DOHH2 (cell line): ENCODE data around the gene RUVBL2.

Experiments used
- EZH2phosphoT487 ChIP-seq: fragments of 200-600 bp; sonication (generic); IDR thresholded peaks from 2 replicates; pipeline ENCODE4 v1.6.1; 2017; ENCODE audit warnings: borderline replicate concordance, mild to moderate bottlenecking, antibody characterized with exemption, low read length, moderate library complexity, mixed read lengths
- TF ChIP-seq, protein P1 (sequence below): fragments of 200-600 bp; sonication (generic); IDR thresholded peaks from one replicate; pipeline ENCODE4 v1.5.1; 2014; ENCODE audit warnings: antibody characterized with exemption, mild to moderate bottlenecking, low read depth, low read length; ENCODE audit not compliant: poor library complexity, severe bottlenecking

DNA sequence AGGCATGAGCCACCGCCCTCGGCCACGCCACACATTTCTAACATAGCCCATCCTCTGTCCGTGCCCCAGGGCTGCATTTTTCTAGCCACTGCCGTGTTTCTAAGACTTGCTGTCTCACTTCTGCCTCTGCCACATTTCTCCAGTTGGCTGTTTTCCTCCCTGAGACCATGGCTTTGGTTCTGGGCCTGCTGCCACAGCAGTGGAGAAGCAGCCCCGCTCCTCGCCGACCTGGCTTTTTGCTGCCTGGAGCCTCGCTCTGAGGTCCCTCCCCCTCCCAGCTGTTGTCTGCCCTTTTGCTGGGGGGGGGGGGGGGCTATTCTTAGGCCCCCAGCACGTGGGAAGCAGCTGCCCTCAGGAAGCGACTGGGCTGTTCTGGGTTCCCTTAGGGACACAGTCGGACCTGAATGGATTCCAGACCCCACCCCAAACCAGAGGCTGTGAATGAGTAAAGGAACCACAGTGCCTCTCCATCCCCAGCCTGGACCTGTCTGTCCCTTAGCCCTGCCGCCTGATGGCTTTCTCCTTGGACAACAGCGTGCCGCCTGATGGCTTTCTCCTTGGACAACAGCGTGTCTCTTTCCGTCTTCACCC is 3.9 kb upstream of the RUVBL2 start:
- TF ChIP-seq, protein P1, sequence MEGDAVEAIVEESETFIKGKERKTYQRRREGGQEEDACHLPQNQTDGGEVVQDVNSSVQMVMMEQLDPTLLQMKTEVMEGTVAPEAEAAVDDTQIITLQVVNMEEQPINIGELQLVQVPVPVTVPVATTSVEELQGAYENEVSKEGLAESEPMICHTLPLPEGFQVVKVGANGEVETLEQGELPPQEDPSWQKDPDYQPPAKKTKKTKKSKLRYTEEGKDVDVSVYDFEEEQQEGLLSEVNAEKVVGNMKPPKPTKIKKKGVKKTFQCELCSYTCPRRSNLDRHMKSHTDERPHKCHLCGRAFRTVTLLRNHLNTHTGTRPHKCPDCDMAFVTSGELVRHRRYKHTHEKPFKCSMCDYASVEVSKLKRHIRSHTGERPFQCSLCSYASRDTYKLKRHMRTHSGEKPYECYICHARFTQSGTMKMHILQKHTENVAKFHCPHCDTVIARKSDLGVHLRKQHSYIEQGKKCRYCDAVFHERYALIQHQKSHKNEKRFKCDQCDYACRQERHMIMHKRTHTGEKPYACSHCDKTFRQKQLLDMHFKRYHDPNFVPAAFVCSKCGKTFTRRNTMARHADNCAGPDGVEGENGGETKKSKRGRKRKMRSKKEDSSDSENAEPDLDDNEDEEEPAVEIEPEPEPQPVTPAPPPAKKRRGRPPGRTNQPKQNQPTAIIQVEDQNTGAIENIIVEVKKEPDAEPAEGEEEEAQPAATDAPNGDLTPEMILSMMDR: no peak
- TF ChIP-seq EZH2phosphoT487: no peak
